K562 (cell line): ENCODE measurements around the gene RSPH9. TPM values are rescaled to one million over a fixed set of nuclear protein-coding genes. Genes with fewer than 3 reads are reported as not detected.

Experiments used
- ARNT ChIP-seq, 2 experiments: fragments of 450-650 bp; IDR thresholded peaks; 2 replicates each; pipeline ENCODE4 v1.6.1; 2016; ENCODE audit warnings: mild to moderate bottlenecking in 1 of 2
- CHD2 ChIP-seq: IDR thresholded peaks from 2 replicates; pipeline ENCODE4 v1.6.1; 2011; ENCODE audit warnings: low read depth, low read length
- GTF2E2 ChIP-seq: fragments of 200-800 bp; sonication (Bioruptor generic); IDR thresholded peaks from 2 replicates; pipeline ENCODE4 v1.6.1; 2016; ENCODE audit warnings: missing genetic modification characterization, missing compliant biosample characterization
- PHF21A ChIP-seq: fragments of 450-650 bp; IDR thresholded peaks from 2 replicates; pipeline ENCODE4 v1.6.1; 2017; ENCODE audit warnings: low read depth, borderline replicate concordance
- POLR2G ChIP-seq: fragments of 200-400 bp; formaldehyde crosslinking; IDR thresholded peaks from 2 replicates; pipeline ENCODE4 v1.6.1; 2017; ENCODE audit warnings: low read depth, mild to moderate bottlenecking, antibody characterized with exemption, low read length, moderate library complexity
- PPARD ChIP-seq: fragments of 250-450 bp; sonication (Bioruptor Pico); IDR thresholded peaks from 2 replicates; pipeline ENCODE4 v1.8.0; 2022; ENCODE audit warnings: inconsistent platforms, mild to moderate bottlenecking, moderate library complexity
- SMARCB1 ChIP-seq: IDR thresholded peaks from 2 replicates; pipeline ENCODE4 v1.6.1; 2011; ENCODE audit warnings: improper control_type of control experiment, low read depth; ENCODE audit not compliant: insufficient read length
- SNIP1 ChIP-seq: fragments of 450-650 bp; IDR thresholded peaks from 2 replicates; pipeline ENCODE4 v1.7.1; 2017; ENCODE audit warnings: low read depth, mild to moderate bottlenecking
- SRF ChIP-seq, 2 experiments: fragments of 250-450, 450-650 bp in 1 of 2; sonication (Bioruptor Pico) in 1 of 2; sonication (generic) in 1 of 2; formaldehyde crosslinking; IDR thresholded peaks; 2 replicates each; pipeline versions ENCODE4 v1.5.0 to v1.5.1; 2020 to 2022; ENCODE audit warnings: mild to moderate bottlenecking in 1 of 2, missing genetic modification reagents in 1 of 2
- TEAD4 ChIP-seq, 2 experiments: sonication (generic) in 1 of 2; formaldehyde crosslinking in 1 of 2; IDR thresholded peaks; 2 replicates each; pipeline versions ENCODE4 v1.6.1 to v1.8.0; 2012 to 2022; ENCODE audit warnings: borderline replicate concordance in 1 of 2, inconsistent platforms in 1 of 2, low read length in 1 of 2, mild to moderate bottlenecking in 1 of 2, missing genetic modification reagents in 1 of 2
- ZNF324 ChIP-seq: fragments of 250-450 bp; sonication (Bioruptor Pico); IDR thresholded peaks from 2 replicates; pipeline ENCODE4 v1.4.0; 2020; ENCODE audit warnings: mild to moderate bottlenecking
- ZNF449 ChIP-seq: fragments of 250-450 bp; sonication (Bioruptor Pico); IDR thresholded peaks from 2 replicates; pipeline ENCODE4 v1.8.0; 2022; ENCODE audit warnings: moderate library complexity, mild to moderate bottlenecking, inconsistent platforms
- ZNF695 ChIP-seq: fragments of 450-650 bp; formaldehyde crosslinking; IDR thresholded peaks from 2 replicates; pipeline ENCODE4 v1.4.0; 2020; ENCODE audit warnings: mild to moderate bottlenecking, moderate library complexity
- ZSCAN32 ChIP-seq: fragments of 450-650 bp; formaldehyde crosslinking; IDR thresholded peaks from 2 replicates; pipeline ENCODE4 v1.4.0; 2020; ENCODE audit warnings: mild to moderate bottlenecking, moderate library complexity
- polyA plus RNA-seq, 8 experiments: library from polyadenylated mRNA; depleted of rRNA in 4 of 8; stranded (reverse) in 5 of 8; unstranded in 3 of 8; fragments of >200 nt; fragmentation: Nextera tagmentation in 2 of 8; fragmentation: Illumina TruSeq in 1 of 8; extraction: Ambion mirVana in 2 of 8; extraction: Trizol in 1 of 8; gene quantifications; 2 replicates each; pipeline versions ENCODE4 v1.2.1 to v1.2.3, GENCODE V29; 2011 to 2014; ENCODE audit warnings: inconsistent platforms in 1 of 8, missing spikeins in 1 of 8
- total RNA-seq, 7 experiments: library from RNA; depleted of rRNA in 6 of 7; stranded (reverse); fragments of >200 nt in 6 of 7; fragmentation: Illumina TruSeq in 2 of 7; extraction: Trizol in 2 of 7; gene quantifications; 2 replicates each; pipeline versions ENCODE4 v1.2.1 to v1.2.3, GENCODE V29; 2011 to 2021; ENCODE audit warnings: low replicate concordance in 1 of 7
- TF ChIP-seq, protein P1 (sequence below): fragments of 250-450 bp; sonication (Bioruptor Pico); IDR thresholded peaks from 2 replicates; pipeline ENCODE4 v1.6.1; 2021; ENCODE audit warnings: mild to moderate bottlenecking
- TF ChIP-seq, protein P2 (sequence below), 2 experiments: fragments of 450-650 bp; conservative IDR thresholded peaks; 2 replicates each; pipeline ENCODE4 v1.6.1; 2017; ENCODE audit warnings: mild to moderate bottlenecking in 2 of 2, moderate library complexity in 2 of 2

RSPH9 gene
- total and polyA plus RNA-seq, 9 of the 15 experiments (the other 6 are each of a cell fraction or from before 2014, with no cell fraction given) = 0.05 to 0.60 (median 0.39) TPM; not detected in 6

DNA sequence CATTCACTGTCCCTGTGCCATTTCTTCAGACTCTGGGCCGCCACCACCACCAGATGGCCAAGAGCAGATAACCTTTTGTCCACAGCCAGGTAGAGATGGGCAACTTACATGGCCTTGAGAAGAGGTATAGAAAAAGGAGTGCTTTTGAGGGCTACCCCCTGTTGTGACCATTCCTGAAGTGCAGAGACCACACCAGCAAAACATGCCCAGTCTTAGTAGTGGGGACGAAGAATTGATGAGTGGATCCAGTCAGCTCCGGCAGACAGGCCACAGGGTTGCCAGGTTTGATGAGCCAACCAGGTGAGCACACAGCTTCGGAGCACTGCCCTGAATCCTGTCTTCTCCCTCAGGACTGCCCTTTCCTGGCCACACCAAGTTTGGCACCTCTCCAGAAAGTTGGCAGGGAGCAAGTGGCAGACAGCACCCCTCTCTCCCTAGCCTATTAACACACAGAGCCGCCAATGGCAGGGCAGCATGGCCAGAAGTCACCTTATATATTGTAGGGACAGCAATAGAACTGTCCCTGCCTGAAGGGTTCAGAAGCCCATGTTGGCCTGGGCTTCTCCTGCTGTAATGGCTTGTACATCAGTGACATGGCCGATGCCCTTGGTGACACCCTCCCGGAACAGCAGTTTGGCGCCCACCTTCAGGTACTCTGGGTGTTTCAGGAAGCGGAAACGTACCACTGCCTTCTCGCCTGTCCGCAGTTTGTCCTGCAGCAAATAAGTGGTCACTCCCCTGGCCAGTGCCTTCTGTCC lies 23.6 kb upstream of the RSPH9 start (continued):
- TF ChIP-seq SMARCB1 (no peak), ZNF324 (no peak), PHF21A (no peak), ARNT (IDR thresholded peaks at IDR 0.05) (no peak), ZNF695 (CRISPR knock-in tag) (no peak), ZSCAN32 (CRISPR knock-in tag) (no peak), GTF2E2 (tag) (no peak), SRF (CRISPR knock-in tag; IDR thresholded peaks at IDR 0.05) (no peak), SNIP1 (no peak), PPARD (CRISPR knock-in tag) (no peak), ZNF449 (CRISPR knock-in tag) (no peak), CHD2 (no peak), POLR2G (peak; percentile 57; the same call in 1 of the 2 replicates), TEAD4 (IDR thresholded peaks at IDR 0.05; ENCODE audit: low read length) (no peak), TEAD4 (CRISPR knock-in tag; IDR thresholded peaks at IDR 0.05; ENCODE audit: borderline replicate concordance) (no peak)
- TF ChIP-seq, protein P1, sequence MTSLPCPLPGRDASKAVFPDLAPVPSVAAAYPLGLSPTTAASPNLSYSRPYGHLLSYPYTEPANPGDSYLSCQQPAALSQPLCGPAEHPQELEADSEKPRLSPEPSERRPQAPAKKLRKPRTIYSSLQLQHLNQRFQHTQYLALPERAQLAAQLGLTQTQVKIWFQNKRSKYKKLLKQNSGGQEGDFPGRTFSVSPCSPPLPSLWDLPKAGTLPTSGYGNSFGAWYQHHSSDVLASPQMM = no peak
- TF ChIP-seq, protein P2, sequence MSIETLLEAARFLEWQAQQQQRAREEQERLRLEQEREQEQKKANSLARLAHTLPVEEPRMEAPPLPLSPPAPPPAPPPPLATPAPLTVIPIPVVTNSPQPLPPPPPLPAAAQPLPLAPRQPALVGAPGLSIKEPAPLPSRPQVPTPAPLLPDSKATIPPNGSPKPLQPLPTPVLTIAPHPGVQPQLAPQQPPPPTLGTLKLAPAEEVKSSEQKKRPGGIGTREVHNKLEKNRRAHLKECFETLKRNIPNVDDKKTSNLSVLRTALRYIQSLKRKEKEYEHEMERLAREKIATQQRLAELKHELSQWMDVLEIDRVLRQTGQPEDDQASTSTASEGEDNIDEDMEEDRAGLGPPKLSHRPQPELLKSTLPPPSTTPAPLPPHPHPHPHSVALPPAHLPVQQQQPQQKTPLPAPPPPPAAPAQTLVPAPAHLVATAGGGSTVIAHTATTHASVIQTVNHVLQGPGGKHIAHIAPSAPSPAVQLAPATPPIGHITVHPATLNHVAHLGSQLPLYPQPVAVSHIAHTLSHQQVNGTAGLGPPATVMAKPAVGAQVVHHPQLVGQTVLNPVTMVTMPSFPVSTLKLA (conservative IDR thresholded peaks at IDR 0.05) = no peak
